Measurements from ENCODE around the gene VSX2. TPM values are rescaled to one million over a fixed set of nuclear protein-coding genes. Genes with fewer than 3 reads are reported as not detected.

Gene VSX2
- total and polyA plus RNA-seq, 8 donors = not detected

DNA sequence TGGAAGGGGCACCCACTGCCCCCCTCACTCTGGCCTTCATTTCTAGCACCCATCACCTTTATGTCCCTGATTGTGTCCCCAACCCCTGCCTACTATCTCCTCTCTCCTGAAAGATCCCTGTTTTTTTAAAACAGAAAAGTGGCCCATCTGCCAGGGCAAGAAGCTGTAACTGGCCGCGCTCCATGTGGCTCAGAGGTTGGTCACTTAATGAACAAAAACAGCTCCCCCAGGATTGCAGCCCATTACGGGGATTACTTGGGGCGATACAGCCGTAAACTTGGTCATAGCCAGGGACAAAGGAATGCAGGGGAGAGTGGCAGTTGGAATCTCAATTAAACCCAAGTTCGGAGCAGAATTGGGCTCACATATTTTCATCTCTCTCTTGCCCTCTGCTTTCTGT, 34.8 kb upstream of the VSX2 start:
- peaks cover 7 to 46% (median 33%) of the 10 kb centered on the region in 4 donors for H3K36me3 ChIP-seq
- intact Hi-C loops (cut with DNase I; ENCODE audit: low total_unique reads) = no loop called here
- H3K4me1 ChIP-seq = no peaks in the 10 kb centered on the region
- H3K9me3 ChIP-seq = no peaks in the 10 kb centered on the region
- WGBS, 5 donors = 90 to 97% (median 96%) methylated on average over 6 of the region's 6 CpGs
- no peak overlapping the region for H3K27ac ChIP-seq
- TF ChIP-seq EP300 (IDR thresholded peaks at IDR 0.05) = no peak
- TF ChIP-seq POLR2AphosphoS5 (IDR thresholded peaks at IDR 0.05) = no peak
- TF ChIP-seq, protein P1, sequence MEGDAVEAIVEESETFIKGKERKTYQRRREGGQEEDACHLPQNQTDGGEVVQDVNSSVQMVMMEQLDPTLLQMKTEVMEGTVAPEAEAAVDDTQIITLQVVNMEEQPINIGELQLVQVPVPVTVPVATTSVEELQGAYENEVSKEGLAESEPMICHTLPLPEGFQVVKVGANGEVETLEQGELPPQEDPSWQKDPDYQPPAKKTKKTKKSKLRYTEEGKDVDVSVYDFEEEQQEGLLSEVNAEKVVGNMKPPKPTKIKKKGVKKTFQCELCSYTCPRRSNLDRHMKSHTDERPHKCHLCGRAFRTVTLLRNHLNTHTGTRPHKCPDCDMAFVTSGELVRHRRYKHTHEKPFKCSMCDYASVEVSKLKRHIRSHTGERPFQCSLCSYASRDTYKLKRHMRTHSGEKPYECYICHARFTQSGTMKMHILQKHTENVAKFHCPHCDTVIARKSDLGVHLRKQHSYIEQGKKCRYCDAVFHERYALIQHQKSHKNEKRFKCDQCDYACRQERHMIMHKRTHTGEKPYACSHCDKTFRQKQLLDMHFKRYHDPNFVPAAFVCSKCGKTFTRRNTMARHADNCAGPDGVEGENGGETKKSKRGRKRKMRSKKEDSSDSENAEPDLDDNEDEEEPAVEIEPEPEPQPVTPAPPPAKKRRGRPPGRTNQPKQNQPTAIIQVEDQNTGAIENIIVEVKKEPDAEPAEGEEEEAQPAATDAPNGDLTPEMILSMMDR (IDR thresholded peaks at IDR 0.05) = no peak
- TF ChIP-seq POLR2A (IDR thresholded peaks at IDR 0.05) = no peak
- H3K27me3 ChIP-seq = no peaks in the 10 kb centered on the region
- DNase-seq = no peak
- no peak overlapping the region for H3K4me3 ChIP-seq

DNA sequence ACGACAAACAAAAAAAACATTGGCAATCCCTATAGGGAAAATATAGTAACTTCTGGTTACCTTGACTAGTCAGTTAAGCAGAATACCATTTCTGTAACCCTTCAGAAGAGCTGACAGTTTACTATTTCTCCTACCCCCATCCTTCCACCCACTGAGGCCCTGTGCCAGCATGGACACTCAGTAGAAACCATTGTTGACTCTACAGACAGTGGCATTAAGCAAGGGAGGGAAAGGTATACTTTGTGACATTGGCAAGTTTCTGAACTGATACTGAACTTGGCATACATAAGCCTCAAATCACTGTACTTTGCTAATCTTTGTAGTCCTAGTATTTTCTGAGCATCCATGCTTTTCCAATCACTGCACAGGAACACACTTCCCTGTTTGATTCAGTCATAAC, 33.4 kb upstream of the VSX2 start:
- 81 to 97% (median 88%) methylated on average over 1 of the region's 1 CpG for WGBS, 5 donors
- no peak for DNase-seq
- TF ChIP-seq EP300 (IDR thresholded peaks at IDR 0.05) = no peak
- no peak for TF ChIP-seq POLR2A (IDR thresholded peaks at IDR 0.05)
- no peak for TF ChIP-seq POLR2AphosphoS5 (IDR thresholded peaks at IDR 0.05)
- TF ChIP-seq, protein P1 (IDR thresholded peaks at IDR 0.05) = no peak
- H3K4me3 ChIP-seq = no peak overlapping the region
- peaks cover 3 to 32% (median 22%) of the 10 kb centered on the region in 4 donors for H3K36me3 ChIP-seq
- H3K27ac ChIP-seq = no peak overlapping the region
- peaks cover 0 to 2% (median 0%) of the 10 kb centered on the region in 3 donors for H3K27me3 ChIP-seq
- no peaks in the 10 kb centered on the region for H3K4me1 ChIP-seq
- intact Hi-C loops (cut with DNase I; ENCODE audit: low total_unique reads) = no loop called here
- no peaks in the 10 kb centered on the region for H3K9me3 ChIP-seq

DNA sequence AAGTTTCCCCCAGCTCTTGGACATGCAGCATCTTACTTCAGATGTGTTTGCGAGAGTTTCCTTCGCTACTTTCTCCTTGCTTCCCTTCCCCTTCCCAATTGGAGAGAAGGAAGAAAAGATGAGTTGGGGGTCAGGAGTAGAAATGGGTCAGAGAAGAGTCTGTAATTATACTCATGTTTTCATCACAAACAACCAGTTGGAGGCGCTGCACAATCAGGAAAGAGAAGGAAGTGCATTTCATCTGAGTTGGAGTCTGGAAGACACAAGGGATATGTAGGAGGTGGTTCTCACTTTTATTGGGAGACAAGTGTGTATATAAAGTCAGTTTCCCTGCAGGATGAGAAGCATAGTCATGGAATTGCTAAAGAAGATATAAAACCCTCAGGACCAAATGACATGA, 31.3 kb upstream of the VSX2 start:
- intact Hi-C loops (cut with DNase I; ENCODE audit: low total_unique reads) = no loop called here
- Histone ChIP-seq H3K4me3 (no peak overlapping the region), H3K9me3 (no peaks in the 10 kb centered on the region), H3K36me3 (peaks cover 2 to 16% (median 9%) of the 10 kb centered on the region in 4 donors), H3K27ac (no peak overlapping the region), H3K27me3 (peaks cover 0 to 4% (median 0%) of the 10 kb centered on the region in 3 donors), H3K4me1 (no peaks in the 10 kb centered on the region)
- DNase-seq = no peak
- TF ChIP-seq, protein P1 (IDR thresholded peaks at IDR 0.05) = no peak
- TF ChIP-seq POLR2A (IDR thresholded peaks at IDR 0.05) (no peak), EP300 (IDR thresholded peaks at IDR 0.05) (no peak), POLR2AphosphoS5 (IDR thresholded peaks at IDR 0.05) (no peak)
- 69 to 73% (median 70%) methylated on average over 3 of the region's 3 CpGs for WGBS, 5 donors

DNA sequence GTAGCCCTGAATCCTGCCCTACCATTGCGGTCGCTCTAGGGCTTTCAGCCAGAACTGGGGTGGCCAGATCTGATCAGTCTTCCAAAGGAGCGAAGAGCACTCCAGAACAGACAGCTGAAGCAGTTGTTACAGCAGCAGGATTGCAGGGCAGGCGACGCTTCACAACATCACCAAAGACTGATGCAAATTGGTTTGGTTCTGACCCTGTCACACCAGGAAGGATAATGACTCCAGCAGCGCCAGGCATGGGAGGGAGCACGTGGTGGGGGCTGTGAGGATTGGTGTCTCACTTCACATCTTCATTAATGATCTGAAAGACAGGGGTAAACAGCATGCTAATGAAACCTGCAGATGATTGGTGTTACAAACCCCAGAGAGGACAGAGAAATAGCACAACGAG, 30.6 kb upstream of the VSX2 start:
- WGBS, 5 donors = 64 to 71% (median 68%) methylated on average over 8 of the region's 8 CpGs
- H3K9me3 ChIP-seq = no peaks in the 10 kb centered on the region
- TF ChIP-seq EP300 (IDR thresholded peaks at IDR 0.05) (no peak), POLR2AphosphoS5 (IDR thresholded peaks at IDR 0.05) (no peak), POLR2A (IDR thresholded peaks at IDR 0.05) (no peak)
- TF ChIP-seq, protein P1 (IDR thresholded peaks at IDR 0.05) = no peak
- no peak for DNase-seq
- H3K4me1 ChIP-seq = no peaks in the 10 kb centered on the region
- intact Hi-C loops (cut with DNase I; ENCODE audit: low total_unique reads) = no loop called here
- H3K27me3 ChIP-seq = peaks cover 0 to 6% (median 0%) of the 10 kb centered on the region in 3 donors
- no peak overlapping the region for H3K4me3 ChIP-seq
- H3K27ac ChIP-seq = no peak overlapping the region
- peaks cover 0 to 9% (median 2%) of the 10 kb centered on the region in 4 donors for H3K36me3 ChIP-seq
